GM11168 (cell line): ENCODE data around the gene CETN3.

Experiments
- in situ Hi-C: fragments of 300-500 bp; cut with MboI; formaldehyde crosslinking; loops from one replicate; pipeline ENCODE4 v1.12.0; 2022; ENCODE audit warnings: low sequenced_read_pairs; ENCODE audit not compliant: unreplicated experiment

The CETN3 gene

DNA sequence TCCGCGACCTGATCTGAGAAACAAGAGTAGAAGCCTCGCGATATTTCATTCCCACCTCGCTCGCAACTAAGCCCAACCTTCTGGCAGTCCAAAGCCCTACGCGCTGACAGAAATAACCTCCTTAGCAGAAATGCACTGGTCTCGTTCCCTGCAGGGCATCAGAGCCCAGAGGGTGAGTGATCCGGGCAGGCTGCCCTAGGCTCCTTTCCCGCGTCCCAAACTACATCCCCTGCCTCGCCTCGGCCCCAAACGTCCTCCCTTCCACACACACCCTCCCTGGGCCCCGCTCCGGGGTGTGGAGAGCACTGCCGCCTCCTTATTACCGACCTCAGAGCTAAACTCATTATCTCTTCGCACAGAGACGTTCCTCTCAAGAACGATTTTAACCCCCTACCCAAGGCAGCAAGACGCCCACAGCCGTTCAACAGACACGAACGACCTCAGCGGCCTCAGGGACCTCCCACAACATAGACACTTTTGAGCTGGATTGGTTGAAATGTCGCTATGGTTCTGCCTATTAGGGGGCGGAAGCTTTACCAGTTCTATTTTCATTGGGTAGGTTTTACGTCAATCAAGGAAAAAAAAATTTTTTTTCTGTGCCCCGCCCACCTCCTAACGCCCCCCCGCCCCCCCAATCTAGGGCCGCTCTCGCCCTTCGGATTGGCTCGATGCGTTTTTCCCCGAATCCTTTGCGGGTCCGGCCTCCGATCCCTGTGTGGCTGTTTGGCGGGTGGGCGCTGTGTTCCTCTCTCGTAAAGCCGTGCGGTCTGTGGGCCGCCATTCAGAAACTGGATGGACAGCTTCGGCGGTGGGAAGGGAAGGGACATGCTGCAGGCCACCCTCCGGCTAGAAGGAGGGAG is at the start of gene CETN3:
Gene CETN3, minus strand, starts transcription at position 439 of the 860 bp plus-strand sequence. Its CDS starts 95 bp downstream, at position 344.
- in situ Hi-C loops = no loop called here

DNA sequence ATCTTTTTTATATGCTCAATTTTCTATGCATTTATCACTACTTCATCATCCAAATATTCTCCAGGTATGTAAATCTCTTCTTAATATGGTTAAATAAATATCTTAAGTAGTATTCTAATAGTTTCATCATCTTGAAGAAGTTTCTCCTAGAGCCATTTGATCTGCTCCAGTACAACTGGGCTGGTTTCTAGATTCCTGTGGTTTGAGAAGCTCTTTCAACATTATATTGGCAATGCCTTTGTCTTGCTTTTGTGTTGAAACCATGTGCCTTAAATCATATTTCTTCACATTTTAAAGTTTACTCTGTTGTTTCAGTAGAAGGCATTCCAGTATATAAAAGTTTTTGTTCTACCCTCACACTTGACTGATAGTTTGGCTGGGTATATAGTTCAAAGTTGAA is 37.4 kb upstream of the CETN3 start:
- in situ Hi-C loops = loop anchor here (10.0 kb wide), 1 partner anchor 338 kb away; no protein-coding TSS in a partner anchor

DNA sequence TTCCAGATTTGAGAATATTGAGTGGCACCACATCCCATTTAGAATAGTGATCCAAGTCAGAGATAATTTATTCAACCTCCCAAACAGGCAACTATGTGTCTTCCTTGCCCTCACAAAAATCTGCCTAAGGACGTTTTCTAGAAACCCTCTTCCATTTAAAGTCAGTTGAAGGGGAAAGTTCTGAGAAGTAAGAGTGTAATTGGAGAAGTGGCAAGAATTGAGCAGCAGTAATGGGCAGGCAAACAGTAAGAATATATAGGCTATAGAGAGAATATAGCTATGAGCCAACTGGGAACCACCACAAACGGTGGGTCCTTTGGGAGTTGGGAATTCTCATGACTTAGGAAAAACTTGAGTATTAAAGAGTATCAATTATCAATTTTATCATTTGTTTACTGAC is 31.1 kb upstream of the CETN3 start:
- in situ Hi-C loops = loop anchor here (10.0 kb wide), 1 partner anchor 344 kb away; no protein-coding TSS in a partner anchor

DNA sequence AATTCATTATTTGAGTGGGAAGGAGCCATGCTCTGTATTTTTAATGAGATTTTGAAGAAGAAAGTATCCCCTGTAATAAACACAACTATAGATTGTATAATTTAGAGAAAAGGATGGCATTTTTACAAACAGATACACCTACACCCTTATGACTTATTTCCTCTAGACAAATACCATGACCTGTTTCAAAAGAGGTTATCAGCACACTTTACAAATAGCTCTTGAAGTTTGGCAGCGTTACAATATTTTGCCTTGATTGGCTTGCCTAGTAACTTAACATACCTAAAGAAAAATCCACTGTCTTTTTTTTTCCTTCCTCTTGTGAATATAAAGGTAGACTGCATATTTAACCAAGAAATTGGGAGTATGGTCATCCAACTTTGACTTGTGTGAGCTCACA is 28.5 kb upstream of the CETN3 start:
- in situ Hi-C loops = no loop called here

DNA sequence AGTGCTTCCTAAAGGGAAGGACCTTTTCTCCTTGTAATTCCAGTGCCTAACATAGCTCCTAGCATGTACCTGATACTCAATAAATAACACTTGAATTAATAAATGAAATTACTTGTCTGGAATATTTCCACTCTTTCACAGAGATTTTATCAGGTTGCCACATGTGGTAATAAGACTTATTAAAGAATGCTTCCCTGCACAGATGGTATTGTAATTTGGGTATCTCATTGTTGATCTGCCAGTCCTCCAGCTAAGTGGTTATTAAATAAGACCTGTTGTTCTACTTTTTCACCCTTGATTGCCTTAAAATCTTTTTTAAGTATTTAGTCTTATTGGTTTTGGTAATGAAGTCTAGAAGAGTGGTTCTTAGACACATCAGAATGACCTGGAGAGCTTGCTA is 28.1 kb upstream of the CETN3 start:
- in situ Hi-C loops = no loop called here

DNA sequence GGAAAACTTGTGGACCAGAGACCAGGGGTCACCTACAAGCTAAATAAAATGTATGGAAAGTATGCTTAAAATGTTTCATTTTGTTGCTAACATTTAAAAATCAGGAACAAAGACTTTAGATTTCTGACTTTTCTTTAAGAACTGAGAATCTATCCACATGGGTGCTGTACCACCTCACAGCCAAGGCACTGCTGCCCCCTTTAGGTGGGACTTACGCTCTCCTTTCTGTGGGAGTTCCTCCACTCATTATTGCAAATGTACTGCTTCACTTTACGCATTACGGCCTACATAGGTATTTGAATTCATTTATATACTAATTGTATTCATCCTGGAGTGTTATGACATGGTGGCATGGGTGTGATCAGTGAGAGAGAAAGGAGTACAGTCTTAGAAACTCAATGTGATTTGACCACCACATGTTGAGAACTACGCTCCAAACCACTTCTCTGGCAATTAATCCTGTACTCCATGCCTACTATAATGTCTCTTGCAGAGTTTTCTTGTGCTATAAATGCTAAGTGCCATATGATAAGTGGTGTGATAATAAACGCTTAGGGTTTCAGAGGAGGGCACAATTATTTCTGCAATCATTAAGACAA is 24.7 kb upstream of the CETN3 start:
- in situ Hi-C loops = no loop called here

DNA sequence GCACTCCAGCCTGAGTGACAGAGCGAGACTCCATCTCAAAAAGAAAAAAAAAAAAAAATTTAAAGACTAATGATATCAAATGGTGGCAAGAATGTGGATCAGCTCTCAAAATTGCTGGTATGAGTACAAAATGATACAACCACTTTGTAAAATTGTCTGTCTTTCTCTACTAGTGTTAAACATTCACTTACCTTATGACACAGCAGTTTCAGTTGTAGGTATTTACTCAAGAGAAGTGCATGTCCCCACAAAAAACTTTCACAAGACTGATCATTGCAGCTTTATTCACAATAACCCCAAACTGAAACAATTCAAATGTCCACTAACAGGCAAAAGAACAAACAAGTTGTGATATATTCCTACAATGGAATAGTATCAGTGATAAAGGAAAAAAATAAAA is 14.7 kb upstream of the CETN3 start:
- in situ Hi-C loops = no loop called here

DNA sequence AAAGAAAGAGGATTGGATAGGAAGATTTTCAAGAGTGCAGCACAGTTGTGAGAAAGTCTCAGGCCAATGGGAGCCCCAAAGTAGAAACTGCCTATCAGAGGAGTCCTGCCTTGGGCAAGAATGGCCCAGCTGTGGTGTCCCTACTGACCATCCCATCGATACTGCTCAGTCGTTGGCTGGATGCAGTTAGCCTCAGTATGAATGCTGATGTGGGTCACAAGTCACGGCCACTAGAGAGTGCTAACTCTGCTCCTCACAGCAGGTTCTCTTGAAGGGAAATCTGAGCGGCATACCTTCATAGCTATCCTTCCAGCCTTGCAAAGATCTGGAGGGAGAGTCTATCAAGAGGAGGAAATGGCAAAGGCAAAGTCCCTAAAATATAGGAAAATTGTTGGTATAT is 11.6 kb upstream of the CETN3 start:
- in situ Hi-C loops = no loop called here

DNA sequence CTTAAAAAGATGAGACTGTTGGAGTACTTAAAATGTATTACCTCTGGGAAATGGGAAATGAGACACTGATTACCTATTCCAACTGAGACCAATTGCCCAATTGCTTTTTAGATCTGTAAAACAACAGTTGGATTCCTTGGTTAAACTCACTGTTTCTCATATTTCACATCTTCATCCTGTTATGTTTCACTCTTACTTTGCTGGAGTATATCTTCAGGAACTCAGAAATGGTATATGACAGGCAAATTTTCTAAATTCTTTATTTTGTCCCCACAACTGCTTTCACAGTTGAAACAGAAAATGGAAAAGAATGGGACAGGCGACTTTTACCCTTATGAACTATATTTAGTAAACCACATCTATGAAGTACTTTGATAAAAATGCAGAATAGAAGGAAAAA is 8.7 kb upstream of the CETN3 start:
- in situ Hi-C loops = no loop called here

DNA sequence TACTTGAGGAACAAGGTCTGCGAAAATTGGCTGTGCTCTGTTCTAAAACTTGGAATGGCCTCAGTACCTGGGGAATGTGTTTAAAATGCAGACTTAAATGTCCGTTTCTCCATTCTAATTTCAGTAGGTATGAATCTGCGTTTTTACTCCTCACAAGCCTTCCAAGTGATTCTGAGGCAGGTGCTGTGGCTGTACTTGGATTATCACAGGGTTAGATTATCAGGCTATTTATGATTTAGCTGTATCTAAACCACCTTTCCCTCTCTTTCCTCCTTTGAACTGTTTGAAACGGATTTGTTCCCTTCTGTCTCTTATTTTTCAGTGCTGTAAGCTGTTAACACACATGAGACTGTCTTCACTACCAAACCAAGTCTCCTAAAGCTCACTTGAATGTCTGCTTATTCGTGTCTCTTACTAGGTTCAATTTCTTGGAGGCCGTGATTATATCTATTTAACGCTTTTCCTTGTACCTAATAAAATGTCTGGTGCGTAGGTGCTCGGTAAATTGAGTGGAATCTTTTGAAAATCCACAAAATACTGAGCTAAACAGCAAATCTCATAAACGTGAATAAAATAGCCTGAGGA is 714 bp upstream of the CETN3 start:
- in situ Hi-C loops = no loop called here

DNA sequence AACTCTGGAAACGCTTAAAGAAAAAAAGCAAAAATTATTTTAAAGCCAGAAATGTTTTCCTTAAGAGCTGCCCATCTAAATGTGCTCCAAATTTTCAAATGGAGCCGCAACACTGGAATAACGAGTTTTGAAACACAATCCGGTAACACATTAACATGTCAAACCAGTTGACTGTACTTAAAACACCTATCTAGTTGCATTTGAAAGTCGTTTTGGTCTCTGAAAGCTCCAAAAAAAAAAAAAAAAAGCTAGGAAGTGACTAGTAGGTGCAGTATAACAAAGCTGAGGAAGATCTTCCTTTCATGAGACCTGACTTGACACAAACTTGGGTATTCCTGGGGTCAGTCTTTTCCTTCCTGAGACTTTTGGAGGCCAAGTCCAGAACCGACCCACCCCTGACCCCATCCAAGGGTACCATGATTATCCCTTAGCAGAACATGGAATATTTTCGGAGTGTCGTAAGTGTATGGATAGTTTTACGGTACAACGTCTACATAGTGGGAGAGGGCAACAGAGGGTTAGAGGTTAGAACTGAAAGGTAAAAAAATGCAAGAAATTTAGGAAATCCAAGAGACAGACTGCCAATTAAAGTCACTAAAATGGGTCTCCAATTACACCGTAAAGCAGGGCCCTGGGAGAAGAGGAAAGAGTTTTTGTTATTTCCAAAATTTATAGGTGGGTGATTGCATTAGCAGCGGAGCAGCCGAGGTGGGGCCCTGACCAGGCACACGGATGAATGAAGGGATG is 812 bp downstream of the CETN3 start:
- in situ Hi-C loops = no loop called here

DNA sequence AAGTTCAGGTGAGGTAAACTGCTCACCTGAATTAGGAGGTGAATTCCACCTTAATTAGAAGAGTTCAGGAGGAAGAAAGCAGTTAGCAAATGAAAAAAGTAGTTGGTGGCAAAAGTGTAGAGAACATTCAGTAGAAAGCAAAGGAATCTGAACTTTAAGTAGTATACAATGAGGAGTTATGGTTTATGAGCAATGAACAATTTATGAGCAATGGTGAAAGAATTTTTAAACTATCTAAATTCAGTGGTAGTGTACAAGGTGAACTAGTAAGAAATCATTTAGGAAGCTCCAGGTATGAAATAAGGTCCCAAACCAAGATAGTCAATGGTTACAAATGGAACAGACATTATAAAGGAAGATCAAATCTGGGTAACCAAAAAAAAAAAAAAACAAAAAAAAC is 3.1 kb downstream of the CETN3 start:
- in situ Hi-C loops = no loop called here

DNA sequence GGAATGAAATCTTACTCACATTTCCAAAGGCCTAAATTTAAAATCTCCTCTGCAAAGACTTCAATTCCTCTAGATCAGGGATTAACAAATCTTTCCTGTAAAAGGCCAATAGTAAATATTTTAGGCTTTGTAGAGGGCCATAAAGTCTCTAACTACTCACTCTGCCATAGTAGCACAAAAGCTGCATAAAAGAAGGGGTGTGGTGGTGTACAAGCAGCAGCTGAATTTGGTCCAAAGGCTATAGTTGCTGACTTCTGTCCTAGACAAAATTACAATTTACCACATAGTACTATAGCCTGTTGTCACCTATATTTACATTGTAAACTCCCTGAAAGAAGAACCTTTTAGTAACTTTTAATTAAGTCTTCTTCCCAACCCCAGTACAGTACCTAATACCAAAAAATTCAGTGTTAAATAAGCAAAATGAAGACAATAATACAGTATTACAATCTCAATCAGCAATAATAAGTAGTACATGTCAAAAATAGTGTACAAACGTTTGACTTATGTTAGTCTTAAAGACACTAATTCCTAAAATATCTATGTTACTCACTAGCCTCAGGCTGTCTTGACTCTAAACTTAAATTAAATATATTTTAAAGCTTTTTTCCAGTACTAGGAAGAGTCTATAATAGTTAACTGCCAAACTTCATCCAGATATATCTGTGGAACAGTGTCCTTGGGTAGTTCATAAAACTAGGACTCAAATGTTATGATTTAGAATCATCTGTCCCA is 6.9 kb downstream of the CETN3 start:
- in situ Hi-C loops = no loop called here

DNA sequence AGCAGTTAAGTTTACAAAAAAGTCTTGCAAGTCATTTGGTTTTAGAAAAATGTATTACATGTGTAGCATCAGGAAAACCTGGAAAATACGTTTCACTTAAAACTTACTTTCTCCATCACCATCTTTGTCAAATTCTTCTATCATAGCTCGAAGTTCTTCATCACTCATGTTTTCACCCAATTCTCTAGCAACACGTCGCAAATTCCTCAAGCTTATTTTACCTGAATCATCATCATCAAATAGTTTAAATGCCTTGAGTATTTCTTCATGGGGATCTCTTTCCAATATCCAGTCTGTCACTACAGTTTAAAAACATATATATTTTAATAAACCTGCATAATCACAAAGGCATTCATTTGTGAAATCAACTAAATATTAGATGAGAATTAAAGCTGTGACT is 10.3 kb downstream of the CETN3 start:
- in situ Hi-C loops = no loop called here

DNA sequence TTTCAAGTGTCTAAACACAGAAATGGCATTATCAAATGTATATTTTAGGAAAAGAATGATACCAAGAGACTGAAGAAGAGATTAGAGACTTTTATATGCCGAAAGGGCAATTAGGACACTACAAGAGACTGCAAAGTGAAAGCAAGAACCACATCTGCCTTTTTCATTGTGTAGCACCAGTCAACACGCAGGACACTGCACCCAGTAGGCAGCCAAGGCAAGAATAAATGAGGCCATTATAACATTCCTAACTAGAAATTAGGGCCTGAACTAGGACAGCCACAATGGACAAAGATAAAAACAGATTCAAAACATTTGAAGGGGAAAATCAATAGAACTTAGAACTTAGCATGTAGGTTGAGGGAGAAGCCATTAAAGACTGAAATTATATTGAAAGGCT is 10.8 kb downstream of the CETN3 start:
- in situ Hi-C loops = no loop called here

DNA sequence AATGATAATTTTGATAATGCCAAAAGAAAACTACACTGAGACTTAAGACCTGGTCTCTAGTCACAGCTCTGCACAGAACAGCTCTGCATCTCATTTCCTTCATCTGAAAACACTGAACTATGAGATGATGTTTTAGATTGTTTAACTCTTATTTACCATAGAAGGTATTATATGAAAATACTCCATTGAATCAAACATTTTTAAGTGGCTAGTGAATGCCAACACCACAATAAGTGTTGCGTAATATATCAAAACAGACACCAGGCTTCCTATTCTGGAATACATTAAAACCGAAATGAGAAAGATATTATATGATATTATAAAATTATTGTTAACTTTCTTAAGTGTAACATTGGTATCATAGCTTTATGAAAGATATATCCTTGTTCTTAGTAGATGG is 14.6 kb downstream of the CETN3 start:
- in situ Hi-C loops = no loop called here

DNA sequence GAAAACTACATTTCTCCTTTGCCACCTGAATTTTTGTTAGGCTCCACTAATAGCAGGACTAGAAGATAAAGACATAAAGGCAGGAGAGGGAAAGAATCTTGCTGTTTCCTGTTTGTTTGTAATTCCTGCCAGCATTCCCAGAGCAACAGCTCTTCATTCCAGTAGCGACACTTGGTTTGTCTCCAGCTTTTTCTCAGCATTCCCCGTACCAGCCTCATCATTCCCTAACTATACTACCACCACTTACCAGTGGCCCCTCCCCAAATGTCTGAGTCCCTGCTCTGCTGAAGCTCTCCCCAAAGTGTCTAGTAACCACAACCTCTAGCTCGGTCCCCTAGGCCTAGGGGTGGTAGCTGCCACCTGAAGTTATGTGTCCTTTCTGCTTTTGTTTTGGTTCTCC is 18.6 kb downstream of the CETN3 start:
- in situ Hi-C loops = no loop called here

DNA sequence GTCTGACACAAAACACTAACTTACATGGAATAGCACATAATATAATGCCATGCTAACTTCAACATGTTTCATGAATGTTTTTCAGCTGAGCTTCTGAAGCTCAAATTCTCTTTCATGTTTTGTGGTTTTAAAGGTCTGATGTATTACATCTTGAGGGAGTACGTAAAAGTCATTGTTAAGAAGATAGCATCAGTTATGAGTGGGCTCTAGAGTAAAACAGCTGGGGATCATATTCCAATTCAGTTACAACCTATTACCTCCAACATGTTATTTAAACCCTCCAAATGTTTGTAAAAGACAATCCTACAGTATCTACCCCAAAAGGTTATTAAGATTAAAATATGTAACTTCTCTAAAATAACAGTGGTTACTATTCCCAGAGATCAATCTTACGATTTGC is 19.2 kb downstream of the CETN3 start:
- in situ Hi-C loops = no loop called here

DNA sequence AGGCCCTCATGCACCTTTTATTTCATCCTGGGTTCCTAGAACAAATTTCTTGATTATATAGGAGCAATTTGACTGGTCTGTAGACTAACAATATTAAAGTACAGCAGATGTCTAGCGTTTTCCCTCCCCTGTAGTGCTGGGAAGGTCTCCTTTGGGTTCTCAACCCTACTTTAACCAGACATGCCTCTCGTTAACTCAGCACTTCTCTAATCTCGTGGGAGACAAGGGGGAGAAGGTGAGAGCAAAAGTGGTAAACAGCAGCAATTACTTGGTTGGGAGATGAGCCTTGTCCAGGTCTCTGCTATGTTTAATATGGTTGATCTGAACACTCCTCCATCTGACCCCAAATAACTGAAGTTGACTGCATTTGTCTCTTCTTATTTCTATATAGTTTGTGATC is 22.0 kb downstream of the CETN3 start:
- in situ Hi-C loops = no loop called here

DNA sequence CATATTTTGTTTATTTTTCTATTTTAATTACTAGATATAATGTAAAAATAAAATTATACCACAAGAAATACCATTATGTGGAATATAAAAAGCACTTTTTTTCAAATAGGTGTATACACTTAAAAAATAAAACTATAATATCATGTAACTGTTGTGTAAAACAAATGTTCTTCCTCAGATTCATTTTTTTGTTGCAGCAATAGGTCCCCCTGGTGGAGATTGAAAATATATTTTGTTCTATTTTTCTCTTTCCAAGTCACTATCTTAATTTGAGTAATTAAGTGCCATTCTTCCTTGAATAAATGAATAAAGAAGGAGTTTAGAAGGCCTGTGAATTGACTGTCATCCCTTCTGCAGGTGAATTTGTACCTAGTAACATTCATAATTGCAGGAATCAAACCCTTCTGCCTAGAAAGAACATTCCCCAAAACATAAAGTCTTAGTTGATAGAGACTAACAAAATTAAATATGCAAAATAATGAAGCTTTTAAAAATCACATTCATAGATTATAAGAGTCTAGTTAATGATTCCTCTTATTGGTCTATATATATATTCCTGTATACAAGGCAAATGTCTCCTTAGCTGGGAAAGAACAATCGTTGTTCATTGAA is 23.4 kb downstream of the CETN3 start:
- in situ Hi-C loops = no loop called here
